Measurements from ENCODE around the gene CEP55.
A peak's percentile ranks its signal among the peaks of the same experiment; 100 is the strongest.
"Not testable (repeated sequence)": the region's sequence is repeated elsewhere in the genome, so short reads cannot be mapped to it uniquely, and the experiment has no call there.

The CEP55 gene

GRCh38 chr10:93515071-93516005 is 18.9 kb downstream of the CEP55 start:
- no peak for DNase-seq

DNA sequence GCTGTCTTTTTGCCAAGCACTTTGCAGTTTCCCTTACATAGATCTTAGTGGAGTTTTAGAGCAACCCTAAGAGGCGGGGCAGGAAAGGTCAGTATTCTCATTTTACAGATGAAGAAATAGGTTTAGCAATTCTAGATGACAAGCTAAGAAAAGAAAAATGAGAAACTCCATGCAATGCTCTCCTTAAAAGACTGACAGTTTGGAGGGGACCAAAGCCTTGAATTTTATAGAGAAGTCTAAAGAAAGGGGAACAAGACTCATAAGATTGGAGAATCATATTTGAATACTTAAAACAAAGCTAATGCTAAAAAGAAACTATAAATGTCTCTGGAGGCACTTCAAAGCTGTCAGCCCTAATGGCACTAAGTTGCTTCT is 19.6 kb downstream of the CEP55 start:
- DNase-seq: no peak

DNA sequence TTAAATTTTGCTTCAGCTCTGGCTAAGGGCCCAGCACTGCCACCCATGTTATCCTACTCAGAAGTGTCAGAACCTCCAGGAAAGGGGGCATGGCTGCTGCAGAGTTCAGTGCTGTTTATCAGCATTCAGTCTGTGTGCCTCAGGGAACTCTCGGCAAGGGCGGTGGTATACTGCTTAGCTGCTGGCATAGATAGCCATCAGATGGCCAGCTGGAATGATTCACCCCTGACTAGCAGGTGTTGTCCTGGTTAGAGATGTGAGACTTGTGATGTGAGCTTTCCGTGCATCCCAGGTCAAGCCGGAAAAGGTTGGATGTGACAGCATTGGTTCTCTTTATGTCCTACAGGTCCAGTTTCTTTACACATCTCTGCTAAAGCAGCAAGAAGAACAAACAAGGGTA is 22.1 kb downstream of the CEP55 start:
- no peak for DNase-seq

DNA sequence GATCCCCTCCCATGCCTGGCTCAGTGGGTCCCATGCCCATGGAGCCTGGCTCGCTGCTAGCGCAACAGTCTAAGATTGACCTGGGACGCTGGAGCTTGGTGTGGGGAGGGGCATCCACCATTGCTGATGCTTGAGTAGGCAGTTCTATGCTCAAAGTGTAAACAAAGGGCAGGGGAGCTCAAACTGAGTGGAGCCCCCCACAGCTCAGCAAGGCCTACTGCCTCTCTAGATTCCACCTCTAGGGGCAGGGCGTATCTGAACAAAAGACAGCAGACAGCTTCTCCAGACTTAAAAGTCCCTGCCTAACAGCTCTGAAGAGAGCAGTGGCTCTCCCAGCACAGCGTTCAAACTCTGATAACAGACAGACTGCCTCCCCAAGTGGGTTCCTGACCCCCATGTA is 38.9 kb downstream of the CEP55 start:
- DNase-seq: no peak

DNA sequence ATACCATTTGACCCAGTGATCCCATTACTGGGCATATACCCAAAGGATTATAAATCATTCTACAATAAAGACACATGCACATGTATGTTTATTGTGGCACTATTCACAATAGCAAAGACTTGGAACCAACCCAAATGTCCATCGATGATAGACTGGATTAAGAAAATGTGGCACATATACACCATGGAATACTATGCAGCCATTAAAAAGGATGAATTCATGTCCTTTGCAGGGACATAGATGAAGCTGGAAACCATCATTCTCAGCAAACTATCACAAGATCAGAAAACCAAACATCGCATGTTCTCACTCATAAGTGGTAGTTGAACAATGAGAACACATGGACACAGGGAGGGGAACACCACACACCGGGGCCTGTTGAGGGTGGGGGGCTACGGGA is 44.5 kb downstream of the CEP55 start:
- not testable (repeated sequence) for DNase-seq

- DNase-seq: no peak
Observed at GRCh38 chr10:93541402-93542357, 45.3 kb downstream of the CEP55 start.

- no peak for DNase-seq
Observed at GRCh38 chr10:93542358-93542791, 46.0 kb downstream of the CEP55 start.

- DNase-seq: not testable (repeated sequence)
Observed at GRCh38 chr10:93546995-93547394, 50.6 kb downstream of the CEP55 start.

DNA sequence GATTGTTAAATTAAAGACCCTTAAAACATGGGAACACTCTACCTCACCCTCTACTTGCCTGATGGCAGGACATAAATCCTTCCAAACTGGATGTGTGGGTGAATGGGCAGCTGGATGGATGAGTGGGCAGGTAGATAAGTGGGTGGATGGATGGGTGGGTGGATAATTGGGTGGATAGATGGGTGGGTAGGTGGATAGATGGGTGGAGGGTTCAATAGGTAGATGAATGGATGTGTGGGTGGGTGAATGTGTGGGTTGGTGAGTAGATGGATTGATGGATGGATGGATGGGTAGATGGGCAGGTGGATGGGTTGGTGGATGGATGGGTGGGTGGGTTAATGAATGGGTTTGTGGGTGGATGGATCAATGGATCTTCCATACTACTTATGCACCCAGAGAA is 51.1 kb downstream of the CEP55 start:
- DNase-seq: no peak

GRCh38 chr10:93548376-93549071 is 52.1 kb downstream of the CEP55 start:
- no peak for DNase-seq

DNA sequence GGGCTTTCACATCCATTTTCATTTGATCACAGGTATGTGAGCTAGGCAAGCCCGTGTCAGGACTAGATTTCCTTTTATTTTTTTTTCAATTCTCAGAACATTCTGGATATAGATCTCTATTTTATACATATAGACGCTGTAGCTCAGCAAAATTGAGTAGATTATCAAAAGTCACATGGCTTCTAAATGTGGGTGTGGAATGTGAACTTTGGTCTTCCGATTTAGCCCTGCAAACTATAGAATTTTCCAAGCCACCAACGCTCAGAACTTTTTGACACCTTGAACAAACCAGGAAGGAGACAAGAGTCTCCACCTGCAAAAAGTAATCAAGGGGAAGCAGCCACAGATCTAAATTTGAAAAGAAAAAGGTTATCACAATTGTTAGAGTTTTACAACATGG is 54.2 kb downstream of the CEP55 start:
- no peak for DNase-seq

GRCh38 chr10:93552780-93553179 is 56.4 kb downstream of the CEP55 start:
- DNase-seq: no peak

- no peak for DNase-seq
Observed at GRCh38 chr10:93553482-93554315, 57.3 kb downstream of the CEP55 start.

DNA sequence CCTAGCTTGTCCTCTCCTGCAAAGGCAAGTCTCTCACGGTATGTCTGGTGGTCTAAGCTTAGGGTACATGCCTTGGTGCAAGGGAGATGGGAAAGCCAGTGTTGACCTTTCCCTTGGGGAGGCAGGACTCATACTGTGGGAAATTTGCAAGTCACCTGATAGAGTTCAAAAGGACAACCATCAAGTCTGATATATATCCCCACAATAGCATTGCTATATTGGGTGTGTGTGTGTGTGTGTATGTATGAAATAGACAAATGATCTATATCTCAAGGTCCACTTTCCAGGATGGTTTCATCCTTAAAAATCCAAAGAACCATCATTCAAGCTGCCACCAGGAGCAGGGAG is 57.9 kb downstream of the CEP55 start:
- DNase-seq: no peak

GRCh38 chr10:93554760-93555432 is 58.5 kb downstream of the CEP55 start:
- peak; percentile 21 for DNase-seq

GRCh38 chr10:93559490-93559889 is 63.1 kb downstream of the CEP55 start:
- DNase-seq: no peak

- no peak for DNase-seq
Observed at GRCh38 chr10:93560541-93560940, 64.1 kb downstream of the CEP55 start.

DNA sequence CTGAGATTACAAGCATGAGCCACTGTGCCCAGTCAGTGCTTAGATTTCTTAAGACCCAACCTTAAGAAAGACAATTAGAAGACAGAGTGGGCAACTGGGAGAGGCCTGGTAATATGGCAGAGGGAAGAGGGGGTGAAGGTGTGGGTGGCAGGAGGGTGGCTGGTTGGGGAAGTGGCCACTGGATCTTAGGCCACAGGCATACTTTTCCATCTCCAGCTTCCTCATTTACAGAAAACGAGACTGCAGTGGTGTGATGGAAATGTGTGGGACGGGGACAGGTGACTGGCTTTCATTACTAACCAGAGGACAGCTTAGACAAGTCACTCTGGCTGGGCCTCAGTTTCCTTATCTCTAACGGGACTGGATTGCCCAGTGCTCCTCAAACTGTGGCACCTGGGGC is 69.0 kb downstream of the CEP55 start:
- no peak for DNase-seq

DNA sequence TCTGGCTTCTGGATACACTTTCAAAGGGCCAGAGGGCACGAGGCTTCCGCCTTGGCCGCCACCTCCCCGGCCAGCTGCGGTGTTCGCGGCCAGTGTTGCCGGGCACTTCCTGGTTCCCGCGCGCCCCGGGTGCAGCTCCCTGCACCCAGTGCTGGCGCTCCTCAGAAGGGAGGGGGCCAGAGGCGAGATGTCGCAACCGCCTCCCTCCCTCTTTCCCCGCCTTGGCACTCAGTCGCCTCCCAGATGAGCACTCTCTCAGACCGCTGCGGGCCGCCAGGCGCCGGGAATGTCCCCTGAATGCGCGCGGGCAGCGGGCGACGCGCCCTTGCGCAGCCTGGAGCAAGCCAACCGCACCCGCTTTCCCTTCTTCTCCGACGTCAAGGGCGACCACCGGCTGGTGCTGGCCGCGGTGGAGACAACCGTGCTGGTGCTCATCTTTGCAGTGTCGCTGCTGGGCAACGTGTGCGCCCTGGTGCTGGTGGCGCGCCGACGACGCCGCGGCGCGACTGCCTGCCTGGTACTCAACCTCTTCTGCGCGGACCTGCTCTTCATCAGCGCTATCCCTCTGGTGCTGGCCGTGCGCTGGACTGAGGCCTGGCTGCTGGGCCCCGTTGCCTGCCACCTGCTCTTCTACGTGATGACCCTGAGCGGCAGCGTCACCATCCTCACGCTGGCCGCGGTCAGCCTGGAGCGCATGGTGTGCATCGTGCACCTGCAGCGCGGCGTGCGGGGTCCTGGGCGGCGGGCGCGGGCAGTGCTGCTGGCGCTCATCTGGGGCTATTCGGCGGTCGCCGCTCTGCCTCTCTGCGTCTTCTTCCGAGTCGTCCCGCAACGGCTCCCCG is 70.2 kb downstream of the CEP55 start, which contains the start of gene FFAR4:
Gene FFAR4 (plus strand): TSS at position 231 of the 842 bp plus-strand sequence. CDS start 56 bp downstream, at position 287.
- no peak for DNase-seq
